ACC112 (cell line): Measurements from ENCODE around the gene LHX8.

Experiments used
- H2AFZ ChIP-seq: fragments of 200-600 bp; sonication (generic); one replicate; pipeline ENCODE4 v1.6.0; 2017; ENCODE audit warnings: antibody characterized with exemption, low read length; ENCODE audit not compliant: unreplicated experiment
- H3K27ac ChIP-seq: fragments of 200-600 bp; sonication (generic); 2 replicates; pipeline ENCODE4 v1.5.1; 2014; ENCODE audit warnings: low read depth, mild to moderate bottlenecking, antibody characterized with exemption, low read length, moderate library complexity
- H3K27me3 ChIP-seq: fragments of 200-600 bp; sonication (generic); 2 replicates; pipeline ENCODE4 v1.6.1; 2014; ENCODE audit warnings: mild to moderate bottlenecking, antibody characterized with exemption, low read length, moderate library complexity, mixed read lengths; ENCODE audit not compliant: insufficient read depth
- H3K36me3 ChIP-seq: fragments of 200-600 bp; sonication (generic); 2 replicates; pipeline ENCODE4 v1.6.1; 2016; ENCODE audit warnings: mild to moderate bottlenecking, antibody characterized with exemption, low read length, moderate library complexity, mixed read lengths; ENCODE audit not compliant: insufficient read depth
- H3K4me1 ChIP-seq: fragments of 200-600 bp; sonication (generic); one replicate; pipeline ENCODE4 v1.6.1; 2016; ENCODE audit warnings: low read length, mixed read lengths; ENCODE audit not compliant: insufficient read depth, unreplicated experiment, control insufficient read depth
- H3K4me3 ChIP-seq: fragments of 200-600 bp; sonication (generic); 2 replicates; pipeline ENCODE4 v1.5.1; 2014; ENCODE audit warnings: mild to moderate bottlenecking, low read depth, low read length
- H3K79me2 ChIP-seq: fragments of 200-600 bp; sonication (generic); one replicate; pipeline ENCODE4 v1.6.0; 2016; ENCODE audit warnings: low read length; ENCODE audit not compliant: control insufficient read depth, unreplicated experiment, insufficient read depth

LHX8 gene

GRCh38 chr1:75208862-75209261 lies 74.7 kb downstream of the LHX8 start:
- no peak overlapping the region for H3K4me3 ChIP-seq
- no peaks in the 10 kb centered on the region for H3K36me3 ChIP-seq
- H3K27ac ChIP-seq, result no peak overlapping the region
- H3K27me3 ChIP-seq, result peaks cover 9% of the 10 kb centered on the region; the same call in 1 of the 2 replicates
- no peak overlapping the region for H2AFZ ChIP-seq
- H3K4me1 ChIP-seq, result no peaks in the 10 kb centered on the region
- no peaks in the 10 kb centered on the region for H3K79me2 ChIP-seq
